Astrocyte (in vitro differentiated cells and primary cell): ENCODE data around the gene LRMDA. TPM values are rescaled to one million over a fixed set of nuclear protein-coding genes. Genes with fewer than 3 reads are reported as not detected.
A peak's percentile ranks its signal among the peaks of the same experiment; 100 is the strongest.

Experiments
- DNase-seq: peaks from one replicate; pipeline ENCODE4 v3.0.0-alpha.2; 2010; ENCODE audit warnings: low read depth
- FAIRE-seq: peaks from 2 replicates; lab custom pipeline; 2011; peaks lifted over from hg19 to GRCh38; lab: Jason Lieb, UNC
- H2AFZ ChIP-seq: 2 replicates; pipeline ENCODE4 v1.6.0; 2012; ENCODE audit warnings: low read depth, low read length, inconsistent platforms
- H3K27ac ChIP-seq: 2 replicates; pipeline ENCODE4 v1.5.1; 2011; ENCODE audit warnings: low read depth, low read length, inconsistent platforms
- H3K27me3 ChIP-seq: 2 replicates; pipeline ENCODE4 v1.6.0; 2011; ENCODE audit warnings: low read length, inconsistent platforms; ENCODE audit not compliant: insufficient read depth
- H3K36me3 ChIP-seq: 2 replicates; pipeline ENCODE4 v1.5.1; 2011; ENCODE audit warnings: low read length, inconsistent platforms; ENCODE audit not compliant: insufficient read depth
- H3K4me1 ChIP-seq: 2 replicates; pipeline ENCODE4 v1.5.1; 2011; ENCODE audit warnings: low read length, inconsistent platforms; ENCODE audit not compliant: insufficient read depth
- H3K4me2 ChIP-seq: 2 replicates; pipeline ENCODE4 v1.6.0; 2012; ENCODE audit warnings: low read length, inconsistent platforms
- H3K4me3 ChIP-seq: 2 replicates; pipeline ENCODE4 v1.5.1; 2011; ENCODE audit warnings: low read depth, mild to moderate bottlenecking, low read length, inconsistent platforms; ENCODE audit not compliant: insufficient read depth
- H3K79me2 ChIP-seq: 2 replicates; pipeline ENCODE4 v1.6.0; 2012; ENCODE audit warnings: mild to moderate bottlenecking, low read length, inconsistent platforms; ENCODE audit not compliant: insufficient read depth
- H3K9ac ChIP-seq: 2 replicates; pipeline ENCODE4 v1.6.0; 2012; ENCODE audit warnings: mild to moderate bottlenecking, low read length, inconsistent platforms
- H3K9me3 ChIP-seq: 2 replicates; pipeline ENCODE4 v1.5.1; 2012; ENCODE audit warnings: low read depth, mild to moderate bottlenecking, low read length, inconsistent platforms; ENCODE audit not compliant: insufficient read depth
- H4K20me1 ChIP-seq: 2 replicates; pipeline ENCODE4 v1.6.0; 2012; ENCODE audit warnings: low read length, inconsistent platforms; ENCODE audit not compliant: insufficient read depth
- H3K27ac Mint-ChIP-seq: one replicate; pipeline ENCODE4 v1.8.0; 2021; ENCODE audit warnings: mild to moderate bottlenecking, mixed read lengths; ENCODE audit not compliant: unreplicated experiment
- H3K27me3 Mint-ChIP-seq: one replicate; pipeline ENCODE4 v1.8.0; 2021; ENCODE audit warnings: low read depth, mixed read lengths; ENCODE audit not compliant: unreplicated experiment
- H3K36me3 Mint-ChIP-seq: one replicate; pipeline ENCODE4 v1.8.0; 2021; ENCODE audit warnings: low read depth, mixed read lengths; ENCODE audit not compliant: unreplicated experiment
- H3K4me1 Mint-ChIP-seq: one replicate; pipeline ENCODE4 v1.8.0; 2021; ENCODE audit warnings: low read depth, mixed read lengths; ENCODE audit not compliant: unreplicated experiment
- H3K4me3 Mint-ChIP-seq: one replicate; pipeline ENCODE4 v1.8.0; 2021; ENCODE audit warnings: mild to moderate bottlenecking, moderate library complexity, mixed read lengths; ENCODE audit not compliant: unreplicated experiment
- H3K9me3 Mint-ChIP-seq: one replicate; pipeline ENCODE4 v1.8.0; 2021; ENCODE audit warnings: mild to moderate bottlenecking, mixed read lengths; ENCODE audit not compliant: unreplicated experiment
- CTCF ChIP-seq: IDR thresholded peaks from 2 replicates; pipeline ENCODE4 v1.5.1; 2011; ENCODE audit warnings: low read depth, mild to moderate bottlenecking, inconsistent platforms, low read length, moderate library complexity; ENCODE audit not compliant: insufficient read depth
- EZH2 ChIP-seq: IDR thresholded peaks from 2 replicates; pipeline ENCODE4 v1.6.1; 2012; ENCODE audit warnings: mild to moderate bottlenecking, low read length, inconsistent platforms; ENCODE audit not compliant: insufficient read depth
- total RNA-seq: library from RNA; stranded (reverse); gene quantifications from 2 replicates; pipeline ENCODE4 v1.2.1, GENCODE V29; 2021

LRMDA gene
- total RNA-seq, 1 donor from 2014 or later = 2.7 TPM

- FAIRE-seq (peak; percentile 72), DNase-seq (peak; percentile 98)
- no peaks in the 10 kb centered on the region for H3K27me3 Mint-ChIP-seq
- Histone ChIP-seq H2AFZ (no peak overlapping the region), H3K79me2 (no peaks in the 10 kb centered on the region), H3K9ac (no peak overlapping the region), H3K36me3 (no peaks in the 10 kb centered on the region), H4K20me1 (no peaks in the 10 kb centered on the region), H3K4me1 (peaks cover 27% of the 10 kb centered on the region), H3K27ac (peak overlapping the region; percentile 36), H3K4me3 (no peak overlapping the region), H3K27me3 (no peaks in the 10 kb centered on the region), H3K9me3 (no peaks in the 10 kb centered on the region), H3K4me2 (peak overlapping the region; percentile 43)
- H3K36me3 Mint-ChIP-seq = no peaks in the 10 kb centered on the region
- H3K9me3 Mint-ChIP-seq = peaks cover 3% of the 10 kb centered on the region
- no peak for TF ChIP-seq EZH2
- TF ChIP-seq CTCF = no peak
- H3K27ac Mint-ChIP-seq = peak overlapping the region; percentile 2
- peaks cover 24% of the 10 kb centered on the region for H3K4me1 Mint-ChIP-seq
- H3K4me3 Mint-ChIP-seq = no peak overlapping the region
These were observed 878.5 kb downstream of the LRMDA start for GRCh38 chr10:76309741-76310587.

- Mint-ChIP-seq H3K27ac (no peak overlapping the region), H3K9me3 (peaks cover 3% of the 10 kb centered on the region), H3K27me3 (no peaks in the 10 kb centered on the region), H3K4me3 (no peak overlapping the region), H3K36me3 (no peaks in the 10 kb centered on the region), H3K4me1 (peaks cover 18% of the 10 kb centered on the region)
- H3K79me2 ChIP-seq = no peaks in the 10 kb centered on the region
- H3K9ac ChIP-seq = no peak overlapping the region
- no peaks in the 10 kb centered on the region for H3K27me3 ChIP-seq
- FAIRE-seq = no peak
- no peaks in the 10 kb centered on the region for H3K9me3 ChIP-seq
- H3K4me3 ChIP-seq = no peak overlapping the region
- no peaks in the 10 kb centered on the region for H3K36me3 ChIP-seq
- H2AFZ ChIP-seq = no peak overlapping the region
- H3K4me1 ChIP-seq = peaks cover 22% of the 10 kb centered on the region
- H4K20me1 ChIP-seq = no peaks in the 10 kb centered on the region
- H3K27ac ChIP-seq = peak overlapping the region; percentile 25
- H3K4me2 ChIP-seq = peak overlapping the region; percentile 43
- no peak for DNase-seq
- TF ChIP-seq EZH2 (no peak), CTCF (no peak)
These were observed 879.2 kb downstream of the LRMDA start for GRCh38 chr10:76310588-76311080.
